GM04503 (cell line): ENCODE measurements around the gene DLGAP4.
"Not testable (repeated sequence)": the region's sequence is repeated elsewhere in the genome, so short reads cannot be mapped to it uniquely, and the experiment has no call there.

ENCODE experiments used
- DNase-seq: peaks from one replicate; pipeline ENCODE4 v3.0.0-alpha.2; 2012; ENCODE audit warnings: low read depth

DLGAP4 gene

DNA sequence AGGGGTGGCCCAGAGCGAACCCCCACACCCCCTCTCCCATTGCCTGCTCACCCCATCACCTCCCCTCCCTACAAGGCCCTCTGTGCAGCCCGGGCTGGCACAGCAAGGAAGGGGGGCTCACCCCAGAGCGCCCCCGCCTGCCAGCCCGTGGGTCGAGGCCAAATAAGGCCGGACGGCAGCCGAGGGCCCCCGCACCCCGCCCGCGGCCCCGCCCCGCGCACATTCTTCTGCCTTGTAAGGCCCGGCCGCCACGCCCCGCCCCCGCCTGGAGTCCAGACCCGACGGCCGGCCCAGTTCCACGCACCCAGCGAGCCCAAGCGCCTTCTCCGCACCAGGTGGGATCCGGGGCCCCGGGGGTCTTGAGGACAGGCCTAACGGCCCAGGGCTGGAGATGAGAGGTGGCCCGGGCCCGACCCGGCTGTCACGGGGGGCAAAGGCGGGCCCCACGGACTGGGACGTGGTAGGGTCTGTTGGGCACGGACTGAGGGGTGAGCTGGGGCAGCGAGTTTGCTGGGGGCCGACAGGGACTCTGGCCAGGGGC is 235.2 kb downstream of the DLGAP4 start, which contains the start of gene MYL9:
Gene MYL9 (plus strand): TSS at position 293 of the 541 bp plus-strand sequence. CDS start 3,366 bp downstream, outside the sequence.
- no peak for DNase-seq

DNA sequence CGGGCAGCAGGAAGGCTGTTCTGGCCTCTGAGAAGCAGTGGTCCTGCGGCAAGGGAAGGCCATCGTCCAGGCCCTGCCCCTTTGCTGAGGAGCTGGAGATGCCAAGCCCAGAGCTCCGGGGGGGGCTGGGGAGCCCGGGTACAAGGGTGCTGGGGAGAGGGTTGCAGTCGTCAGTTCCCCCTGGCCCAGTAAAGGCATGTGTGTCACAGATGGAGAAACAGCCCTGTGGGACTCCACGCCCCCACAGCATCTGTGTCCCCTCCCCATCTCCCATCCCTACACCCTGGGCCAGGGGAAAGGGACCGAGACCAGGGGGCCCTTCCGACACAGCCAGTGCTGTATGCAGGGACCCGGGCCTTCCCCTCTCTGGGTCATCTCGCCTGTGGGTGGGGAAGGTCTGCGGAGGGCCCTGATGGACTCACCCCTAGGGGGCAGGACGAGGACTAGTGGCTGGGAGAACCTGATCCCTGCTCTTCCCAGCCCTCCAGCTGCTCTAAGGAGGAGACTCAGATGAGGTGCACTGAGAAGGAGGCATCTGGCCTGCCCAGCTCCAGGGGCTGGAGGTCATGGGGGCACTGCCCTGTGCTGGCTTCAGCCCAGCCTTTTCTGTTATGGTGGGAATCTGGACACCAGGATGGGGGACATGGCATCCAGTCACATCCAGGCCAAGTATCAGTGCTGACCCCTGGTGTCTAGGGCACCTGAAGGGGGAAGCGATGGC is 235.8 kb downstream of the DLGAP4 start:
- DNase-seq = no peak

DNA sequence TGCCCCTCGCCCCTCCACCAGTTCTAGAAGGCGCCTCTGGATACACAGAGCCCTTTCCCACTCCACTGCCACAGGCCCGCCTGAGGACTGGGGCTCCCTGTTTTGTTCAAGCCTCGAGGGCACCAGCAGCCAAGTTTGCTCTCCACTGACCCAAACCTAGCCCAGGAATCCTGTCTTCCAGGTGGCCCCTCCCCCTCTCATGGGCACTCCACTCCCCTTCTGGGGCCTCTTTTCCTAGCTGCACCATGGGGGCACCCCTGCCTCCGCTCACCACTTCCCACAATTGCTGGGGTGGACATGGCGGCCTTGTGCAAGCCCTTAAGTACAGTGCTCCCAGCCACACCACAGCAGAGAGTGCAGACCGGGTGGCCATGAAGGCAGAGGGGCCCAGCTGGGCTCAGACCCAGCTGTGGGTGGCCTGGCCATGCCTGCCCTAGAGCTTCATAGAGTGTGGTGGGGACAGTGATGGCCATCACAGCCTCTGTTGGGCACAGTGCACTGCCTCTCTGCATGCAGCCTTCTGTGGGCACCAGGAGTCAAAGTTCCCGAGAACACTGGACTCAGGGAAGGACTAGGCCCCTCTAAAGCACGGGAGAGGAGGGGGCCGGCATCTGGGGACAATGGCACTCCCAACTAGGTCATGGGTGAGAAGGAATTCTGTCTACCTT is 236.5 kb downstream of the DLGAP4 start:
- no peak for DNase-seq

DNA sequence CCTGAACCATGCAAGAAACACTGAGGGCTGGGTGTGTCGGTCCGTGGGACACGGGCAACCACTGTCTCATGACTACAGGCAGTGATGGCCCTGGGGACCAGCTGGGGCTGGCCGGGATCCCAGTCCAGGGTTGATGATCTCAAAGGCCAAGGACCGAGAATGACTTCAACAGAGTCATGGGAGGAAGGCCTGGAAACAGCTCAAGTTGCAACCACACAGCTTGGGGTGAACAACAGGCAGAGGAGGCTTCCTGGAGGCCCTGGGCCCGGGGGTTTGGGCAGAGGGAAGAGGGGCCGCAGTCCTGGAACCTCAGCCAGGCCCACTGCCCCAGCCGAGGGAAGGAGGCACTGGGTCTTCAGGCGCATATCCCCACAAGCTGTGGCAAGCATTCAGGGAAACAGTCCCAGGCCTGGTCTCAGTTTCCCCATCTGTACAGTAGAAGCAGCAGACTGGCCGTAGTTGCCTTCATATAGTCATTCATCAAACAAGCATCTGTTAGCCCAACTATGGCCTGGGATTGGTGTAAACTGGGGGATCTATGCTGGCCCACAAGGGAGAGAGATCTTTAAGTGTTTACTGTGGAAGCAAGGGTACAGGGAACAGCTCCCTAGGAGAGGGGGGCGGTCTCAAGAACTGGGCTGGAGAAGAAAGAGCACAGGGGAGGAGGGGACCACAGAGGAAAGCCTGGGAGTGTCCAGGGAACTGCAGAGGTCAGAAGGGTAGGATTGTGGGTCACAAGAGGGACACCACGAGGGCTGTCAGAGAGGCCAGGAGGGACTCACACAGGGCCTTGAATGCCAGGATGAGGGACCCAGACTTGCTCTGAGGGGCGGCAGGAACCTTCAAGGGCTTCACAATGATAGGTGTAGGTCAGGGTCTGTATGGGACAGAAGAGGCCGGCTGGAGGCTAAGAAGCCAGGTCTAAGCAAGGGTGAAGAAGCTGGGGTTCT is 237.3 kb downstream of the DLGAP4 start:
- peak; percentile 73 for DNase-seq

DNA sequence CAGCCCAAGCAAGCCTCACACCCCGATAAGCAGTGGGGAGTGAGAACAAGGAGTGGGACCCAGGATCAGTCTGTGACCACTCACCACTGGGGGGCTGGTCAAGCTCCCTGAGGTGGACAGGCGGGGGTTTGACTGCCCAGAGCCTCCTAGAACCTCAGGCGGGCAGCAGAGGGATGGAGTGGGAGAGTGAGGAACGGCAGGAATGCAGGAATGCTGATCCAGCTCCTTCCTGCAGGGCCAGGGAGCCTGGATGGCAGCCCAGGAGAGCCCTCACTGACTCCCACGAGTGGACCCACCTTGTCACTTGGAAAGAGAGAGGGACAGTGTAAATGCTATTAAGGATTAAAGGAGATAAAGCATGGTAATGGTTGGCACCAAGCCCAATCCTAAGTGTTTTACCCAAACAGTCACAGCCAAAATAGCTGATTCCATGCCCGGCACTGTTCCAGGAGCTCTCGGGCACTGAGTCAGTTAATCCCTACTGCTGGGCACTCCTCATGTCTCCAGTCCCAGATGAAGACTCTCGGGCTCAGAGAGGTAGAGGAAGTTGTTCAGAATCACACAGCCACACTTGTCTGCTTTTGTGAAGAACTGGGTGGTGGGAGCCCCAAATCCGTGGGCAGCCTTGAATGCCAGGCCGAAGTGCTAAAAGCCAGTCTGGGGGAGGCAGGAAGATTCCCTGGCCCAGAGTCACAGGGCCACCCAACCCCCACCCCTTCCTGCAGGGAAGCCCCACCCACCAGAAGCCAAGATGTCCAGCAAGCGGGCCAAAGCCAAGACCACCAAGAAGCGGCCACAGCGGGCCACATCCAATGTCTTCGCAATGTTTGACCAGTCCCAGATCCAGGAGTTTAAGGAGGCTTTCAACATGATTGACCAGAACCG is 238.2 kb downstream of the DLGAP4 start:
- DNase-seq = peak; percentile 56

DNA sequence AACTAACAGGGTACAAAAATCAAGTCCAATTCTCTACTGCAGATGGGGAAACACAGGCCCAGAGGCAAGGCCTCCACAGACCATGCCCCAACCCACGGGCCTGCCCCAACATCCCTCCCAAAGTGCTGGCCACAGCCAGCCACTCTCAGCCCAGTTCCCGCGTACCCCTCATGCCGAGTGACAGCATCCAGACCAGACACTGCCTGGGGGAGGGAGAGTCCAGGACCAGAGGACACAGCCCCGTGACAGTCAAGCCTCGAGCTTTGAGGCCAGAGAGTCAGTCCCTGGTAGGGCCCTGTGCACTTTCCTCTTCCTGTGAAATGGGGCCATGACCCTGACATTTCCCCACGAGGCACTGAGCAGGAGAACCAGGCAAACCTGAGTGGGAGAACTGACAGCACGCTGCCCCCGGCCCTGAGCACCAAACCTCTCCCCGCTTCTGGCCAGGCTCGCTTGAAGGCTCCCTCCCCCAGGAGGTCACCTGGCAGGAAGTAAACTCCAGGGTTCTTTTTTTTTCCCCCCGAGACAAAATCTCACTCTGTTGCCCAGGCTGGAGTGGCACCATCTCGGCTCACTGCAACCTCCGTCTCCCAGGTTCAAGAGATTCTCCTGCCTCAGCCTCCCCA is 240.1 kb downstream of the DLGAP4 start:
- DNase-seq = no peak

DNA sequence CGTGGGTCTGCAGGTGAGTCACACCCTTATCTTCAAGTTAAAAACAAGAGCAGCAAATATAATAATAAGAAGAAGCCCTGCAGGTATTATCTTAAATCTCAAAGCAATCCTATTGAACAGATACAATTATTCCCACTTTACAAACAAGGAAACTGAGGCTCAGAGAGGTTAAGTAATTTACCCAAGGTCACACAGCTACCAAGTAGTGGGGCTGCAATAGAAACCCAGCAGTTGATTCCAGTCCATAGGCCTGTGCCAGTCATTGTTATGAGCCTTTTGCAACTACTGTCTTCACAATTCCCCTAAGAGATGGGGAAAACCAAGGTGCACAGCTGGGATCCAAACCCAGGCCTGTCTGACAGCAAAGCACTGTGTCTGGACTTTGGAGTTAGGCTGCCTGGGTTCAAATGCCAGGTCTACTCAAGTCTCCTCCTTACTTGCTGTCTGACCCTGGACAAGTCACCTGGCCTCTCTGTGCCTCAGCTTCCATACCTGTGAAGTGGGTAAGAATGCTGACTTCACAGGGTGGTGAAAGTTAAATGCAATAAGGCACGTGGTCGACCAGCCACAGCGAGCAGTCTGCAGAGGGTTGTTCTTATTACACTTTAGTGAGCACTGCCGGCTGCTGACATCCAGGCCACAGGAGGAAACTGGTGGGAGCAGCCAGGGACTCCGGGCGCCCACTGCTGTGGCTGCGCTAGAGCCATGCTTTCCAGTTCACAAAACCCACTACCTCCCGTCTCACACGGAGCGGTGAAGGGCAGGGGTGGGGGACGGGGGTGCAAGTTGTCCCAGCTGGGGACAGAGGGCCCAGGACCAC is 241.3 kb downstream of the DLGAP4 start:
- DNase-seq = no peak

DNA sequence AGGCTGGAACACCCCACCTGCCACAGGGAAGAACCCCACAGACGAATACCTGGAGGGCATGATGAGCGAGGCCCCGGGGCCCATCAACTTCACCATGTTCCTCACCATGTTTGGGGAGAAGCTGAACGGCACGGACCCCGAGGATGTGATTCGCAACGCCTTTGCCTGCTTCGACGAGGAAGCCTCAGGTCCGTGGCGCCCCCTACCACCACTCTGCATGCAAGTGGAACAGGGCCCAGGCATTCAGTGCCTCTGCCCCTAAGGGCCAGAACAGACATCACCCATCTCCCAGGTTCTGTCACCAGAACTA is 241.8 kb downstream of the DLGAP4 start:
- no peak for DNase-seq

DNA sequence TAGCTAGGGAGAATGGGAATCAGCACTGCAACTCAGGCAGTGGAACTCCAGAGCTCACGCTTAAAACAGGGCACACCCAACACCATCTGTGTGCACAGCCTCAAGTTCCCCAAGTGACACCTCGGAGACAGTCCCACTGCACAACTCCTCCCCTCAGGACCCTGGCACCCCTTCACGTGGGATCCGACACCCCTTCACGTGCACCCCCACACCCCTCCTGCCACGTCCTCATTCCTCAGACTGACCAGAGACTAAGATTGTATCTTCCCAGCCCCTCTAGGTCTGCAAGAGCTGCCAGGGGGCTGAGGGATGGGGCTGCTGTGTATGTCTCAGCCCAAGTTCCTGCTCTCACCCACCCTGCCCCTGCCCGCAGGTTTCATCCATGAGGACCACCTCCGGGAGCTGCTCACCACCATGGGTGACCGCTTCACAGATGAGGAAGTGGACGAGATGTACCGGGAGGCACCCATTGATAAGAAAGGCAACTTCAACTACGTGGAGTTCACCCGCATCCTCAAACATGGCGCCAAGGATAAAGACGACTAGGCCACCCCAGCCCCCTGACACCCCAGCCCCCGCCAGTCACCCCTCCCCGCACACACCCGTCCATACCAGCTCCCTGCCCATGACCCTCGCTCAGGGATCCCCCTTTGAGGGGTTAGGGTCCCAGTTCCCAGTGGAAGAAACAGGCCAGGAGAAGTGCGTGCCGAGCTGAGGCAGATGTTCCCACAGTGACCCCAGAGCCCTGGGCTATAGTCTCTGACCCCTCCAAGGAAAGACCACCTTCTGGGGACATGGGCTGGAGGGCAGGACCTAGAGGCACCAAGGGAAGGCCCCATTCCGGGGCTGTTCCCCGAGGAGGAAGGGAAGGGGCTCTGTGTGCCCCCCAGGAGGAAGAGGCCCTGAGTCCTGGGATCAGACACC is 242.8 kb downstream of the DLGAP4 start:
- no peak for DNase-seq

DNA sequence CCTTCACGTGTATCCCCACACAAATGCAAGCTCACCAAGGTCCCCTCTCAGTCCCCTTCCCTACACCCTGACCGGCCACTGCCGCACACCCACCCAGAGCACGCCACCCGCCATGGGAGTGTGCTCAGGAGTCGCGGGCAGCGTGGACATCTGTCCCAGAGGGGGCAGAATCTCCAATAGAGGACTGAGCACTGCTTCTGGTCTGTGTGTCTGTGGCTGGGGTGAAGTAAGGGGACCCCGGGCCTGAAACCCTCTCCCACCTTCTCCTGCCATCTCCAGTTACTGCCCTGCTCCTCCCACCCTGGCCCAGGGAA is 243.4 kb downstream of the DLGAP4 start:
- no peak for DNase-seq

DNA sequence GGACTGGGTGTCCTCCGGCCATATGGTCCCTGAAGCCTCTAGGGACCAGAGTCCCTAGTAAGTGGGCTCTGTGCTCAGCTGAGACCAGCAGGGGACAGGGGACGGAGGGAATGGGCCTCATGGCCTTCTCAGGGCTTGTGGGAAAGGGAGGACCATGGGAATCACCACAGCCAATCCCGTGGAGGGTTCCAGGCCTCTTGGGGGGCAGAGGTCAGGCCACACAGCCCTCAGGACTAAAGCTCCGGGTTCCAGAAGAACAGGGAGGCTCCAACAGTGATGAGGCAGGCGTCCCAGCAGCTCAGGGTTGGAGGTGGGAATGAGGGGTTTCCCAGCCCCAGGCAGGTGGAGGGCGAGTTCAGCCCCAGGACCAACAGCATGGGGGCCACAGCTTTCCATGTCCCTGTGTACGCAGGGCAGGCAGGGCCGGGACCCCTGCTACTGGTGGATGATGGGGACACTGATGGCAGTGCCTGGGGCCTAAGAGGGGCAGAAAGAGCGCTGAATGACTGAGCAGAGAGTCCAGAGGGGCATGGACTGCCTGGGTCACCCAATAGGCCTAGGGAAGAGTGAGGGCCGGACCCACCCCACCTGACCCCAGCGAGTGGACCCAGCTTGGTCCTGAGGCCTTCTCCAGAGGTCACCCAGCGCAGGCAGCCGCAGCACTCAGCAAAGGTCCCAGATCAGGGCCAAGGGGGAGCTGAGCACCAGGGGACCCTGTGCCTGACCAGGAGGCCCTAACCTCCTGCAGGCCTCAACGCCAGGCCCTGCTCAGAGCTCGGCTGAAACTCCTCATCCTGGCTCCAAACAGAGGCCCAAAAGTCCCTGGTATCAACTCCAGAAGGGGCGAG is 244.0 kb downstream of the DLGAP4 start:
- no peak for DNase-seq

DNA sequence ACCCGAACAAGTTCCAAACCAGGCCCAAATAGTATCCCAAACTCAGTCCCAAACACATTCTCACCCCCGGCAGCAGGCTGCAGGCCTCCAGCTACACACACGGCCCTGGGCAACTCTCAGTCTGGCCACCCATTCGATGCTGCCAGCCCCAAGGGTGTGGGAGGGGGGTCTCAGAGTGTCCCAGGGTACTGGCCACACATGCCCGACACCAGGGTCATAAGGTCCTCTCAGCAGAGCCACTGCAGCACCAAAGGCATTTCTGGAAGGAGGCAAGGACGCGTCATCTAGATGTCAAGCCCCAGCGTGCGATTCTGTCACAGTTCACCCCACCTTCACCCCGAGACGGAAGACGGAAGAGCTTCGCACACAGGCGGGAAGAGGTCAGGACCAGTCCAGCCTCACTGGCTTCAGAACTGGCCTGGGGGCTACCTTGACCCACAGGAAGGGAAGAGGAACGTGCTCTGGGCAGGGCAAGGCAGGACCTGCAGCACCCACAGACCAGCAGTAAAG is 244.7 kb downstream of the DLGAP4 start:
- no peak for DNase-seq

DNA sequence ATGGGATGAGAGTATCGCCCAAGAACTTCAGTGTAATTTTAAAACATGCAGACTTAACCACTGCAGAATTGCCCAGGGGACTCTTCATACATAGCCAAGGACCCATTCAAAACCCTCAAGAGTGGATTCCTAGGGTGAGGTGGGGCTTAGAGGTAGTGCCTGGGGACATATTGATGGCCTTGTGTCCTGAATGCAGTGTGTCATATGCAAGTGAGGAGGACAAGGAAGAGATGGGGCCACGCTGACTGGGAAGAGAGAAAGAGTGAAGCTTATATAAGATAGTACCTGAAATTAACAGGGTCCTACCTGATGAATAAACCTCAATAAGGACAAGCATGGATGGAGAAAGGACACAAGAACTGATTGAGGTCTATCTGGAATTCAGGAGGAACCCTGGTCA is 249.1 kb downstream of the DLGAP4 start:
- no peak for DNase-seq

DNA sequence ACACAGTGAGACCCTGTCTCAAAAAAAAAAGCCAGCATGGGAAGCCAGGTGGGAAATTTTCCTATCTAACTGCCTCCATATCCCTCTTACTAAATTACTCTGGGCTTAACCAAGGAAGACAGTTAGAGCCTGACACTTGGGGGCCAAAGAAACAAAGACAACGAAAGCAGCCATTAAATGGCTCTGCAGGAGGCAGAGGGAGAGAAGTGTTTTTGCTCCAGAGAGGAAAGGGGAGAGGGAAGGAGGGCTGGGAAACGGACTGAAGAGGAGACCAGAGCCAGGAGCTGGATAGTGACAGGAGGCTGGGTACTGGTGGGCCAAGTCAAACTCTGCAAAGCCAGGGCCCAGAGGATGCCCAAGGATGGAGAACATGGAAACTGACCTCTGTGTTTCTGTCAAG is 256.6 kb downstream of the DLGAP4 start:
- no peak for DNase-seq

DNA sequence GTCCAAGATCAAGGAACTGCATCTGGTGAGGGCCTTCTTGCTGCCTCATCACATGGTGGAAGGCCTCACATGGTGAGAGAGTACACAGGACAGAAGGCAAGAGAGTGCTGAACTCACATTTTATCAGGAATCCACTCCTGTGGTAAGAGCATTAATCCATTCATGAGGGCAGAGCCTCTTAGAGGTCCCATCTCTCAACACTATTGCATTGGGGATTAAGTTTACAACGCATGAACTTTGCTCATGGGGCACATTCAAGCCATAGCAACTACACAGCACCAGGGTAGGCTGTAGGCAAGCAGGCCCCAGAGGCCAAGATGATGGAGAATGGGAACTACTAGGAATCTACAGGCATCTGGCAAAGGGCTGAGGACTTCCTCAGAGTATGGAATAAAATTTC is 257.2 kb downstream of the DLGAP4 start:
- DNase-seq = no peak

DNA sequence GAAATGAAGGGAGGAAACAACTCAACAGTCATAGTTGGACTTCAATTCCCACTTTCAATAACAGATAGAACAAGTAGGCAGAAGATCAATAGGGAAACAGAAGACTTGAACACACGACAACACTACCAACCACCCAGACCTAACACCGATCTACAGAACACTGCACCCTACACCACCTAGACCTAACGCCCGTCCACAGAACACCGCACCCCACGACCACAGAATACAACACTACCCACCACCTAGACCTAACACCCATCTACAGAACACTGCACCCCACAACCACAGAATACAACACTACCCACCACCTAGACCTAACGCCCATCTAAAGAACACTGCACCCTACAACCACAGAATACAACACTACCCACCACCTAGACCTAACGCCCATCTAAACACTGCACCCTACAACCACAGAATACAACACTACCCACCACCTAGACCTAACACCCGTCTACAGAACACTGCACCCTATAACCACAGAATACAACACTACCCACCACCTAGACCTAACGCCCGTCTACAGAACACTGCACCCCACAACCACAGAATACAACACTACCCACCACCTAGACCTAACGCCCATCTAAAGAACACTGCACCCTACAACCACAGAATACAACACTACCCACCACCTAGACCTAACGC is 258.1 kb downstream of the DLGAP4 start:
- not testable (repeated sequence) for DNase-seq

DNA sequence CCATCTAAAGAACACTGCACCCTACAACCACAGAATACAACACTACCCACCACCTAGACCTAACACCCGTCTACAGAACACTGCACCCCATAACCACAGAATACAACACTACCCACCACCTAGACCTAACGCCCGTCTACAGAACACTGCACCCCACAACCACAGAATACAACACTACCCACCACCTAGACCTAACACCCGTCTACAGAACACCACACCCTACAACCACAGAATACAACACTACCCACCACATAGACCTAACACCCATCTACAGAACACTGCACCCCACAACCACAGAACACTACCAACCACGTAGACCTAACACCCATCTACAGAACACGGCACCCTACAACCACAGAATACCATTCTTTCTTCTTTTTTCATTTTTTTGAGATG is 258.6 kb downstream of the DLGAP4 start:
- DNase-seq = not testable (repeated sequence)
